SK-N-MC (cell line): ENCODE measurements around the gene ITIH6.

Experiments
- EZH2 ChIP-seq: fragments of 200-600 bp; sonication (generic); IDR thresholded peaks from one replicate; pipeline ENCODE4 v1.6.1; 2017; ENCODE audit warnings: antibody characterized with exemption
- FOXP2 ChIP-seq: optimal IDR thresholded peaks from 2 replicates; pipeline ENCODE3; 2011; ENCODE audit warnings: mild to moderate bottlenecking, moderate library complexity; ENCODE audit not compliant: insufficient read depth; ENCODE audit errors: extremely low read length, control extremely low read depth
- POLR2AphosphoS5 ChIP-seq: IDR thresholded peaks from 2 replicates; pipeline ENCODE4 v1.6.1; 2012; ENCODE audit warnings: mild to moderate bottlenecking, low read depth, low read length, borderline replicate concordance

DNA sequence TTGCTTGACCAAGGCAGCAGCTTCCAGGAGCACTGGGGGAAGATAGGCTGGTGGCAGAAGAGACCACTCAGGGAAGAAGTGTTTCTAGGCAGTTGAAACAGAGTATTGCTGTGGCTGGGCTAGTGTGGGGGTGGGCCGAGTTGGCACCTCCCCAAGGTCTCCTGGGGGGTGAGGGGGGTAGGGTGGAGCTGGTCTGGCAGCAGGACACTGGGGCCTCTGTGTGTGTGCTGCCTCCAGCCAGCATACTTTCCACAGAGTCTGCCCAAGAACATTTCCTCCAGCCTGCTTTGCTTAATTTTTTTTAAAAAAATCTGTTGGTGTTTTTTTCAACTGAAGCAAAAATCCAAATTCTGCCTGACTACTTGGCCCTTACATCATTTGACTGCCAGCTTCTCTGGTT, 4.0 kb downstream of the ITIH6 start:
- no peak for TF ChIP-seq POLR2AphosphoS5
- no peak for TF ChIP-seq EZH2
- TF ChIP-seq FOXP2 = no peak
